Measurements from ENCODE around the gene RCHY1. TPM values are rescaled to one million over a fixed set of nuclear protein-coding genes. Genes with fewer than 3 reads are reported as not detected.
"Not testable (repeated sequence)": the region's sequence is repeated elsewhere in the genome, so short reads cannot be mapped to it uniquely, and the experiment has no call there.

RCHY1 gene
- total and polyA plus RNA-seq, 2 donors (not counting 1 experiment from before 2014, with no cell fraction given): 34.5 to 49.3 TPM

GRCh38 chr4:75547647-75548387, 33.6 kb upstream of the RCHY1 start:
- no peaks in the 10 kb centered on the region for H3K36me3 ChIP-seq (ENCODE audit: control insufficient read depth, insufficient read depth, low read length)
- no peaks in the 10 kb centered on the region for H3K9me3 ChIP-seq (ENCODE audit: control insufficient read depth, insufficient read depth, low read depth, low read length)

GRCh38 chr4:75545526-75545925, 31.3 kb upstream of the RCHY1 start:
- H3K79me2 ChIP-seq (ENCODE audit: control insufficient read depth, insufficient read depth, low read length): no peaks in the 10 kb centered on the region
- no peaks in the 10 kb centered on the region for H4K20me1 ChIP-seq (ENCODE audit: control insufficient read depth, extremely low read depth, insufficient read depth, low read length)
- H2AFZ ChIP-seq (ENCODE audit: low read length): no peak overlapping the region
- H3K27ac ChIP-seq (ENCODE audit: insufficient read depth, low read length): no peak overlapping the region
- H3K4me3 ChIP-seq (replicated peaks in 1 of 4; ENCODE audit: control extremely low read depth in 1 of 4, insufficient read depth in 1 of 4, low read depth in 3 of 4, low read length in 4 of 4): no peak overlapping the region
- H3K27me3 ChIP-seq (ENCODE audit: control insufficient read depth, insufficient read depth, low read length): no peaks in the 10 kb centered on the region
- no peaks in the 10 kb centered on the region for H3K9me3 ChIP-seq (ENCODE audit: control insufficient read depth, insufficient read depth, low read depth, low read length)
- H3K4me2 ChIP-seq (ENCODE audit: extremely low read depth, insufficient read depth, low read length): no peak overlapping the region
- DNase-seq (ENCODE audit: low read depth in 2 of 2): peak in 1 of 2 donors; percentile 88
- TF ChIP-seq CTCF (conservative IDR thresholded peaks at IDR 0.05 in 1 of 2, IDR thresholded peaks at IDR 0.05 in 1 of 2; ENCODE audit: low read depth in 1 of 2, low read length in 2 of 2) (no peak), EZH2 (IDR thresholded peaks at IDR 0.05; ENCODE audit: low read length, missing control alignments) (no peak)
- H3K36me3 ChIP-seq (ENCODE audit: control insufficient read depth, insufficient read depth, low read length): no peaks in the 10 kb centered on the region
- H3K9ac ChIP-seq (ENCODE audit: insufficient read depth, low read length): no peak overlapping the region
- no peaks in the 10 kb centered on the region for H3K4me1 ChIP-seq (ENCODE audit: control insufficient read depth, extremely low read depth, insufficient read depth, low read length)

More at GRCh38 chr4:75547647-75548387, 33.6 kb upstream of the RCHY1 start:
- H3K27me3 ChIP-seq (ENCODE audit: control insufficient read depth, insufficient read depth, low read length): no peaks in the 10 kb centered on the region
- no peak overlapping the region for H3K4me3 ChIP-seq (replicated peaks in 1 of 4; ENCODE audit: control extremely low read depth in 1 of 4, insufficient read depth in 1 of 4, low read depth in 3 of 4, low read length in 4 of 4)
- H3K4me1 ChIP-seq (ENCODE audit: control insufficient read depth, extremely low read depth, insufficient read depth, low read length): no peaks in the 10 kb centered on the region
- no peaks in the 10 kb centered on the region for H3K79me2 ChIP-seq (ENCODE audit: control insufficient read depth, insufficient read depth, low read length)
- H3K9ac ChIP-seq (ENCODE audit: insufficient read depth, low read length): no peak overlapping the region
- TF ChIP-seq CTCF (conservative IDR thresholded peaks at IDR 0.05 in 1 of 2, IDR thresholded peaks at IDR 0.05 in 1 of 2; ENCODE audit: low read depth in 1 of 2, low read length in 2 of 2): no peak
- peak; percentile 29 for DNase-seq (ENCODE audit: low read depth in 2 of 2)
- H3K27ac ChIP-seq (ENCODE audit: insufficient read depth, low read length): no peak overlapping the region
- no peak overlapping the region for H2AFZ ChIP-seq (ENCODE audit: low read length)
- H3K4me2 ChIP-seq (ENCODE audit: extremely low read depth, insufficient read depth, low read length): no peak overlapping the region
- H4K20me1 ChIP-seq (ENCODE audit: control insufficient read depth, extremely low read depth, insufficient read depth, low read length): no peaks in the 10 kb centered on the region

- TF ChIP-seq EZH2 (IDR thresholded peaks at IDR 0.05; ENCODE audit: low read length, missing control alignments) (no peak), CTCF (conservative IDR thresholded peaks at IDR 0.05 in 1 of 2, IDR thresholded peaks at IDR 0.05 in 1 of 2; ENCODE audit: low read depth in 1 of 2, low read length in 2 of 2) (no peak)
- Histone ChIP-seq H3K27ac (ENCODE audit: insufficient read depth, low read length) (no peak overlapping the region), H3K9me3 (ENCODE audit: control insufficient read depth, insufficient read depth, low read depth, low read length) (no peaks in the 10 kb centered on the region), H4K20me1 (ENCODE audit: control insufficient read depth, extremely low read depth, insufficient read depth, low read length) (no peaks in the 10 kb centered on the region), H3K4me2 (ENCODE audit: extremely low read depth, insufficient read depth, low read length) (no peak overlapping the region), H3K36me3 (ENCODE audit: control insufficient read depth, insufficient read depth, low read length) (no peaks in the 10 kb centered on the region), H3K4me1 (ENCODE audit: control insufficient read depth, extremely low read depth, insufficient read depth, low read length) (no peaks in the 10 kb centered on the region), H3K4me3 (replicated peaks in 1 of 4; ENCODE audit: control extremely low read depth in 1 of 4, insufficient read depth in 1 of 4, low read depth in 3 of 4, low read length in 4 of 4) (no peak overlapping the region), H3K27me3 (ENCODE audit: control insufficient read depth, insufficient read depth, low read length) (no peaks in the 10 kb centered on the region), H2AFZ (ENCODE audit: low read length) (no peak overlapping the region), H3K9ac (ENCODE audit: insufficient read depth, low read length) (no peak overlapping the region), H3K79me2 (ENCODE audit: control insufficient read depth, insufficient read depth, low read length) (no peaks in the 10 kb centered on the region)
- DNase-seq (ENCODE audit: low read depth in 2 of 2): no peak
These were observed 30.7 kb upstream of the RCHY1 start for GRCh38 chr4:75544870-75545269.

DNA sequence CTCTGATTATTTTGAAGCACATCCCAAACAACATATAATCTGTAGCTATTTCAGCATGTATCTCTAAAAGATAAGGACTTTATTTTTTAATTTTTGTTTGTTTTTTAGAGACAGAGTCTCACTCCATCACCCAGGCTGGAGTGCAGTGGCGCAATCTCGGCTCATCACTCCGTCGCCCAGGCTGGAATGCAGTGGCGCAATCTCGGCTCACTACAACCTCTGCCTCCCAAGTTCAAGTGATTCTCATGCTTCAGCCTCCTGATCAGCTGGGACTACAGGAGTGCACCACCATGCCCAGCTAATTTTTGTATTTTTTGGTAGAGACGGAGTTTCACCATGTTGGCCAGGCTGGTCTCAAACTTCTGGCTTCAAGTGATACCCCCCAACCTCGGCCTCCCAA, 30.0 kb upstream of the RCHY1 start:
- H2AFZ ChIP-seq (ENCODE audit: low read length); H3K9me3 ChIP-seq (ENCODE audit: control insufficient read depth, insufficient read depth, low read depth, low read length); H3K9ac ChIP-seq (ENCODE audit: insufficient read depth, low read length); H3K27me3 ChIP-seq (ENCODE audit: control insufficient read depth, insufficient read depth, low read length); H3K4me1 ChIP-seq (ENCODE audit: control insufficient read depth, extremely low read depth, insufficient read depth, low read length); H3K27ac ChIP-seq (ENCODE audit: insufficient read depth, low read length); H3K4me2 ChIP-seq (ENCODE audit: extremely low read depth, insufficient read depth, low read length); H4K20me1 ChIP-seq (ENCODE audit: control insufficient read depth, extremely low read depth, insufficient read depth, low read length); H3K36me3 ChIP-seq (ENCODE audit: control insufficient read depth, insufficient read depth, low read length); H3K4me3 ChIP-seq (replicated peaks in 1 of 4; ENCODE audit: control extremely low read depth in 1 of 4, insufficient read depth in 1 of 4, low read depth in 3 of 4, low read length in 4 of 4); H3K79me2 ChIP-seq (ENCODE audit: control insufficient read depth, insufficient read depth, low read length): not testable (repeated sequence)
- peak in 1 of 2 donors; percentile 14 for DNase-seq (ENCODE audit: low read depth in 2 of 2)
